HepG2 (cell line): ENCODE data around the gene TAF11L10.
"Not testable (repeated sequence)": the region's sequence is repeated elsewhere in the genome, so short reads cannot be mapped to it uniquely, and the experiment has no call there.

Source experiments
- NFKBIZ ChIP-seq: IDR thresholded peaks from 2 replicates; pipeline ENCODE4 v1.6.1; 2018; ENCODE audit warnings: missing genetic modification reagents, missing compliant biosample characterization
- THAP11 ChIP-seq: IDR thresholded peaks from 2 replicates; pipeline ENCODE4 v1.6.1; 2016; ENCODE audit warnings: missing biosample characterization, missing genetic modification reagents
- ZNF414 ChIP-seq: sonication (generic); formaldehyde crosslinking; IDR thresholded peaks from 2 replicates; pipeline ENCODE4 v1.5.0; 2020; ENCODE audit warnings: missing genetic modification reagents
- ZNF737 ChIP-seq: sonication (generic); formaldehyde crosslinking; IDR thresholded peaks from 2 replicates; pipeline ENCODE4 v1.5.0; 2020; ENCODE audit warnings: missing genetic modification reagents, mild to moderate bottlenecking, borderline replicate concordance
- ZNF772 ChIP-seq: sonication (generic); formaldehyde crosslinking; IDR thresholded peaks from 2 replicates; pipeline ENCODE4 v1.5.0; 2020; ENCODE audit warnings: mild to moderate bottlenecking, missing genetic modification reagents
- TF ChIP-seq, protein P1 (sequence below): sonication (generic); formaldehyde crosslinking; IDR thresholded peaks from 2 replicates; pipeline ENCODE4 v1.8.1; 2023; ENCODE audit warnings: mild to moderate bottlenecking, missing genetic modification reagents
- TF ChIP-seq, protein P2 (sequence below): IDR thresholded peaks from 2 replicates; pipeline ENCODE4 v1.6.1; 2016

GRCh38 chr5:17607461-17607860 lies 9.8 kb upstream of the TAF11L10 start:
- TF ChIP-seq ZNF414 (CRISPR knock-in tag); THAP11; NFKBIZ (CRISPR knock-in tag); ZNF737; ZNF772 (CRISPR knock-in tag): not testable (repeated sequence)
- TF ChIP-seq, protein P1, sequence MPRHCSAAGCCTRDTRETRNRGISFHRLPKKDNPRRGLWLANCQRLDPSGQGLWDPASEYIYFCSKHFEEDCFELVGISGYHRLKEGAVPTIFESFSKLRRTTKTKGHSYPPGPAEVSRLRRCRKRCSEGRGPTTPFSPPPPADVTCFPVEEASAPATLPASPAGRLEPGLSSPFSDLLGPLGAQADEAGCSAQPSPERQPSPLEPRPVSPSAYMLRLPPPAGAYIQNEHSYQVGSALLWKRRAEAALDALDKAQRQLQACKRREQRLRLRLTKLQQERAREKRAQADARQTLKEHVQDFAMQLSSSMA (CRISPR knock-in tag): not testable (repeated sequence)
- TF ChIP-seq, protein P2, sequence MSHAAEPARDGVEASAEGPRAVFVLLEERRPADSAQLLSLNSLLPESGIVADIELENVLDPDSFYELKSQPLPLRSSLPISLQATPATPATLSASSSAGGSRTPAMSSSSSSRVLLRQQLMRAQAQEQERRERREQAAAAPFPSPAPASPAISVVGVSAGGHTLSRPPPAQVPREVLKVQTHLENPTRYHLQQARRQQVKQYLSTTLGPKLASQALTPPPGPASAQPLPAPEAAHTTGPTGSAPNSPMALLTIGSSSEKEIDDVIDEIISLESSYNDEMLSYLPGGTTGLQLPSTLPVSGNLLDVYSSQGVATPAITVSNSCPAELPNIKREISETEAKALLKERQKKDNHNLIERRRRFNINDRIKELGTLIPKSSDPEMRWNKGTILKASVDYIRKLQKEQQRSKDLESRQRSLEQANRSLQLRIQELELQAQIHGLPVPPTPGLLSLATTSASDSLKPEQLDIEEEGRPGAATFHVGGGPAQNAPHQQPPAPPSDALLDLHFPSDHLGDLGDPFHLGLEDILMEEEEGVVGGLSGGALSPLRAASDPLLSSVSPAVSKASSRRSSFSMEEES (CRISPR knock-in tag): not testable (repeated sequence)
